MCF 10A (cell line): Measurements from ENCODE around the gene LCP2. TPM values are rescaled to one million over a fixed set of nuclear protein-coding genes. Genes with fewer than 3 reads are reported as not detected.
A peak's percentile ranks its signal among the peaks of the same experiment; 100 is the strongest.

ENCODE experiments used
- BruUV-seq: library from RNA; stranded (reverse); fragments of 400-500 nt; replicated peaks from 2 replicates; lab custom pipeline; 2021; lab: Mats Ljungman, UMichigan
- CTCF ChIA-PET: fragments of 300-600 bp; sonication (Branson Sonifier 250); formaldehyde crosslinking; extraction: SDS; loops from one replicate; lab custom pipeline; 2021; ENCODE audit warnings: antibody characterized with exemption, inconsistent platforms; lab: Yijun Ruan, JAX
- POLR2A ChIA-PET: fragments of 300-600, 350-650 bp; sonication (Branson Sonifier 250); formaldehyde crosslinking; extraction: SDS; loops from one replicate; lab custom pipeline; 2020; ENCODE audit warnings: antibody characterized with exemption, inconsistent platforms; lab: Yijun Ruan, JAX
- DNase-seq: peaks from one replicate; pipeline ENCODE4 v3.0.0-alpha.2; 2018; ENCODE audit not compliant: unreplicated experiment
- H3K27ac Mint-ChIP-seq: one replicate; pipeline ENCODE4 v1.8.0; 2022; ENCODE audit warnings: mild to moderate bottlenecking, low read depth, mixed read lengths; ENCODE audit not compliant: unreplicated experiment
- H3K27me3 Mint-ChIP-seq: one replicate; pipeline ENCODE4 v1.8.0; 2022; ENCODE audit warnings: mixed read lengths; ENCODE audit not compliant: insufficient read depth, unreplicated experiment
- H3K36me3 Mint-ChIP-seq: one replicate; pipeline ENCODE4 v1.8.0; 2022; ENCODE audit warnings: mild to moderate bottlenecking, moderate library complexity, mixed read lengths; ENCODE audit not compliant: insufficient read depth, unreplicated experiment
- H3K4me1 Mint-ChIP-seq: one replicate; pipeline ENCODE4 v1.8.0; 2022; ENCODE audit warnings: mixed read lengths; ENCODE audit not compliant: insufficient read depth, unreplicated experiment
- H3K4me3 Mint-ChIP-seq: one replicate; pipeline ENCODE4 v1.8.0; 2022; ENCODE audit warnings: mild to moderate bottlenecking, moderate library complexity, mixed read lengths; ENCODE audit not compliant: unreplicated experiment
- H3K9me3 Mint-ChIP-seq: one replicate; pipeline ENCODE4 v1.8.0; 2022; ENCODE audit warnings: mixed read lengths; ENCODE audit not compliant: unreplicated experiment
- CTCF ChIP-seq: fragments of 200-600 bp; IDR thresholded peaks from one replicate; pipeline ENCODE4 v1.8.0; 2022; ENCODE audit warnings: antibody characterized with exemption, mild to moderate bottlenecking; ENCODE audit not compliant: unreplicated experiment
- intact Hi-C: fragments of 100-400 bp; cut with micrococcal nuclease; formaldehyde crosslinking; loops from 2 replicates; pipeline ENCODE4 v1.14.1; 2022
- total RNA-seq: library from RNA; stranded (reverse); gene quantifications from 2 replicates; pipeline ENCODE4 v1.2.3, GENCODE V29; 2022

The LCP2 gene
- total RNA-seq, 1 experiment from 2014 or later, result not detected

DNA sequence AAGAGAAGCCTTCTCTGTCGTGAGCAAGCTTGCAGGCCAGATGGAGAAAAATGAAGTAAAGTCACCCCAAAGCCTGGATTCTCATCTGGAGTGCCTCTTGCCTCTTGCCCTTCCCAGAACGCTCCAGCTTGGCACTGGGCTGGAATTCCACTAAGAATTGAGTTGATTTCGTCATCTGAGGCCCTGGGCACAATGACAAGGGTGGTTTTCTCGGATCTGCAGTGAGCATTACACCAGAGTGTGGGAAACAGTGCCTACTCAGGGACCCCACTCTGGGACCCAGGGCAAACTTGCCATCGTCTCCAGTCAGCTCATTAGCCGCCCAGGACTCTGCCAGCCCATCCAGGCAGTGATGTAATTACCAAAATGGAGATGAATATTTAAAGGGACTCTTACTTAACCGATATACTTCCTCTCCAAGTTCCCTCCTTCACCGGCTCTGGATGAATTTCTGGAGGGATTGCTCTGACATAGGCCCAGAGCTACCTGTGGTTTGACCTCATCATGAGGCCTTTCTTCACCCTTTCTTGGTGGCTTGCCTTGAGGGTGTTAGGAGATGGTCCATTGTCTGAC lies 44.7 kb upstream of the LCP2 start:
- no TSS peak for BruUV-seq
- ChIA-PET POLR2A (interaction anchor here (0.7 to 1.4 kb wide), 3 partner anchors 24 to 160 kb away, joined by 3 read pairs; no protein-coding TSS in a partner anchor), CTCF (interaction anchor here (0.7 to 2.3 kb wide), 8 partner anchors 9 to 362 kb away, joined by 3 to 8 read pairs (median 3); partner anchors contain the start of gene INSYN2B)
- no peaks in the 10 kb centered on the region for H3K4me1 Mint-ChIP-seq
- H3K27ac Mint-ChIP-seq, result no peak overlapping the region
- peaks cover 13% of the 10 kb centered on the region for H3K27me3 Mint-ChIP-seq
- TF ChIP-seq CTCF, result no peak
- peak; percentile 47 for DNase-seq
- H3K4me3 Mint-ChIP-seq, result no peak overlapping the region
- intact Hi-C loops, result no loop called here
- no peaks in the 10 kb centered on the region for H3K36me3 Mint-ChIP-seq
- H3K9me3 Mint-ChIP-seq, result no peaks in the 10 kb centered on the region

DNA sequence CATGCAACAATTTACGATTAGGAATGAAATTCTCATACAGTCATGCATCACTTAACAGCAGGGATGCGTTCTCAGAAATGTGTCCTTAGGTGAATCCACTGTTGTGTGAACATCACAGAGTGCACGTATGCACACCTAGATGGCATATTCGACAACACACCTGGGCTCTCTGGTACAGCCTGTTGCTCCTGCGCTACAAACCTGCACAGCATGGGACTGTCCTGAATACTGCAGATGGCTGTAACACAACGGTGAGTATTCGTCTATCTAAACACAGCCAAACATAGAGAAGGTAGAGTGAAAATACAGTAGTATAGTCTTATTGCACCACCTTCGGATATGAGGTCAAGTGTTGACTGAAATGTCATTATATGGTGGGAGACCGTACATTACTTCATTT lies 44.0 kb upstream of the LCP2 start:
- no peak overlapping the region for H3K4me3 Mint-ChIP-seq
- POLR2A ChIA-PET, result interaction anchor here (0.9 kb wide), 1 partner anchor 9 kb away, joined by 3 read pairs; no protein-coding TSS in a partner anchor
- CTCF ChIA-PET, result interaction anchor here (0.7 to 2.3 kb wide), 6 partner anchors 14 to 116 kb away, joined by 3 to 8 read pairs (median 4); no protein-coding TSS in a partner anchor
- H3K9me3 Mint-ChIP-seq, result no peaks in the 10 kb centered on the region
- intact Hi-C loops, result no loop called here
- BruUV-seq, result no TSS peak
- H3K36me3 Mint-ChIP-seq, result no peaks in the 10 kb centered on the region
- TF ChIP-seq CTCF, result no peak
- H3K27ac Mint-ChIP-seq, result no peak overlapping the region
- peaks cover 11% of the 10 kb centered on the region for H3K27me3 Mint-ChIP-seq
- DNase-seq, result no peak
- no peaks in the 10 kb centered on the region for H3K4me1 Mint-ChIP-seq

GRCh38 chr5:170339780-170340167 lies 42.2 kb upstream of the LCP2 start:
- Mint-ChIP-seq H3K9me3 (no peaks in the 10 kb centered on the region), H3K27me3 (peaks cover 6% of the 10 kb centered on the region), H3K36me3 (no peaks in the 10 kb centered on the region), H3K27ac (no peak overlapping the region), H3K4me3 (no peak overlapping the region), H3K4me1 (peaks cover 4% of the 10 kb centered on the region)
- no peak for TF ChIP-seq CTCF
- DNase-seq, result no peak
- intact Hi-C loops, result loop anchor here (1.0 to 2.0 kb wide), 2 partner anchors 71 to 113 kb away; no protein-coding TSS in a partner anchor
- BruUV-seq, result no TSS peak
- POLR2A ChIA-PET, result no interaction called here
- CTCF ChIA-PET, result interaction anchor here (1.2 to 1.9 kb wide), 3 partner anchors 9 to 83 kb away, joined by 3 to 13 read pairs (median 3); no protein-coding TSS in a partner anchor

GRCh38 chr5:170338933-170339779 lies 41.6 kb upstream of the LCP2 start:
- BruUV-seq, result no TSS peak
- Mint-ChIP-seq H3K27ac (no peak overlapping the region), H3K27me3 (no peaks in the 10 kb centered on the region), H3K4me3 (no peak overlapping the region), H3K36me3 (no peaks in the 10 kb centered on the region), H3K4me1 (peaks cover 6% of the 10 kb centered on the region), H3K9me3 (no peaks in the 10 kb centered on the region)
- peak; percentile 46 for TF ChIP-seq CTCF
- intact Hi-C loops, result loop anchor here (1.0 to 2.0 kb wide), 2 partner anchors 71 to 112 kb away; no protein-coding TSS in a partner anchor
- DNase-seq, result peak; percentile 66
- ChIA-PET POLR2A (interaction anchor here (0.8 kb wide), 1 partner anchor 15 kb away, joined by 3 read pairs; no protein-coding TSS in a partner anchor), CTCF (interaction anchor here (0.7 to 1.9 kb wide), 3 partner anchors 10 to 84 kb away, joined by 3 to 13 read pairs (median 3); no protein-coding TSS in a partner anchor)
